Muscle of leg (tissue), 11 donors: ENCODE results near the gene TRPM3. TPM values are rescaled to one million over a fixed set of nuclear protein-coding genes. Genes with fewer than 3 reads are reported as not detected.

Source experiments
- DNase-seq: peaks from one replicate; pipeline ENCODE4 v3.0.0; 2013
- H3K27ac ChIP-seq: one replicate; pipeline ENCODE4 v1.5.1; 2013; ENCODE audit warnings: mild to moderate bottlenecking, low read length, control low read depth
- H3K27me3 ChIP-seq: one replicate; pipeline ENCODE4 v1.6.1; 2013; ENCODE audit warnings: low read length; ENCODE audit not compliant: control insufficient read depth, insufficient read depth
- H3K36me3 ChIP-seq: one replicate; pipeline ENCODE4 v1.6.1; 2013; ENCODE audit warnings: low read length; ENCODE audit not compliant: control insufficient read depth, insufficient read depth
- H3K4me1 ChIP-seq: one replicate; pipeline ENCODE4 v1.6.1; 2013; ENCODE audit warnings: low read length; ENCODE audit not compliant: control insufficient read depth, insufficient read depth
- H3K4me3 ChIP-seq: one replicate; pipeline ENCODE4 v1.5.1; 2013; ENCODE audit warnings: low read length, control low read depth
- H3K9me3 ChIP-seq: replicated peaks from 2 replicates; pipeline ENCODE4 v1.6.1; 2013; ENCODE audit warnings: low read depth, low read length; ENCODE audit not compliant: control insufficient read depth
- WGBS: methylation state at CpG from one replicate; pipeline ENCODE4 v1.1.5; 2013; ENCODE audit warnings: missing lambda C conversion rate; ENCODE audit not compliant: insufficient coverage; 5-methylcytosine and 5-hydroxymethylcytosine counted together
- polyA plus RNA-seq, 8 donors: library from polyadenylated mRNA; unstranded; fragments of 120-200 nt; gene quantifications; one replicate each; pipeline versions ENCODE4 v1.2.1 to v1.2.3, GENCODE V29; 2013; ENCODE audit warnings: inconsistent platforms in 1 of 8, low replicate concordance in 1 of 8; ENCODE audit not compliant: insufficient read length in 8 of 8, insufficient read depth in 1 of 8
- total RNA-seq: library from RNA; stranded (reverse); fragments of 120-200 nt; gene quantifications from one replicate; pipeline ENCODE4 v1.2.4, GENCODE V29; 2013

Gene TRPM3
- total and polyA plus RNA-seq, 9 donors: 0.14 to 0.66 (median 0.31) TPM

DNA sequence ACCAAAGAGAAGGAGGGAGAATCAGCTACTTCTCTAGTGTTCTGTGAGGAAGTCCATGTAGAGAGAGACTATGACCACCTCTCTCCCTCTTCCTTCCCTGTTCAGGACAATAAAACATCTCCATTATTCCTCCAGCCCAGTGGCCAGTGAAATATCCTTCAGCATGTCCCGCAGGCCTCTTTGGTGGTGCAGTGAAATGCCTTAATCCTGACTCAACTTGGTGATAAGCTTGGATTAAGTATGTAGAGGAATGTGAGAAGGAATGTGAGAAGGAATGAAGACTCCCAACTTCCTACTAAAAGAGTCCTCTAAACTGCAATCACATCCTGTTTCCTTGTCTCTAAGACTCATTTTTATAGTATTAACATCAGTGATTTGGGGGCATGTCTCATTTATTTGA is 167.3 kb downstream of the TRPM3 start:
- Histone ChIP-seq H3K27me3 (no peaks in the 10 kb centered on the region), H3K36me3 (no peaks in the 10 kb centered on the region), H3K4me1 (no peaks in the 10 kb centered on the region), H3K9me3 (no peaks in the 10 kb centered on the region), H3K4me3 (no peak overlapping the region), H3K27ac (no peak overlapping the region)
- DNase-seq: no peak
- no CpG with 5 or more reads among the region's 1 CpG for WGBS

- 96% methylated on average over 2 of the region's 4 CpGs for WGBS
Observed at GRCh38 chr9:70951749-70952727, 169.4 kb downstream of the TRPM3 start.

GRCh38 chr9:70950270-70950669 is 171.2 kb downstream of the TRPM3 start:
- no peaks in the 10 kb centered on the region for H3K4me1 ChIP-seq
- no CpG with 5 or more reads among the region's 2 CpGs for WGBS
- no peak overlapping the region for H3K27ac ChIP-seq
- H3K9me3 ChIP-seq: no peaks in the 10 kb centered on the region
- no peak for DNase-seq
- H3K36me3 ChIP-seq: no peaks in the 10 kb centered on the region
- no peaks in the 10 kb centered on the region for H3K27me3 ChIP-seq
- H3K4me3 ChIP-seq: no peak overlapping the region

More at GRCh38 chr9:70951749-70952727, 169.4 kb downstream of the TRPM3 start:
- no peaks in the 10 kb centered on the region for H3K27me3 ChIP-seq
- no peaks in the 10 kb centered on the region for H3K4me1 ChIP-seq
- H3K4me3 ChIP-seq: no peak overlapping the region
- no peak overlapping the region for H3K27ac ChIP-seq
- DNase-seq: no peak
- H3K36me3 ChIP-seq: no peaks in the 10 kb centered on the region
- no peaks in the 10 kb centered on the region for H3K9me3 ChIP-seq

DNA sequence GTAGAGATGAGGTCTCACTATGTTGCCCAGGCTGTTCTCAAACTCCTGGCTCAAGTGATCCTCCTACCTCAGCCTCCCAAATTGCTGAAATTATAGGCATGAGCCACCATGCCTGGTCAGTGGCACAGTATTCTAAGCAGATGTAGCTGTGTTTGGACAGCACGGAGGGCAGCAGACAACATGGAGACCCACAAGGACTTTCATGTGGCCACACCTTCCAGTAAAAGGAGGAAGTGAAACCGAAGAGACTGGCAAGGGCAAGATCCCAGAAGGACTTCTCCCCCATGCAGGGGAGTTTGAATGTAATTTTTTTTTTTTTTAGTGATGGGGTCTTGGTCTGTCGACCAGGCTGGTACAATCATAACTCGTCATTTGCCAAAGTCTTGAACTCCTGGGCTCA is 172.2 kb downstream of the TRPM3 start:
- Histone ChIP-seq H3K9me3 (no peaks in the 10 kb centered on the region), H3K4me3 (no peak overlapping the region), H3K27me3 (no peaks in the 10 kb centered on the region), H3K4me1 (no peaks in the 10 kb centered on the region), H3K27ac (no peak overlapping the region), H3K36me3 (no peaks in the 10 kb centered on the region)
- 50% methylated on average over 1 of the region's 4 CpGs for WGBS
- no peak for DNase-seq

DNA sequence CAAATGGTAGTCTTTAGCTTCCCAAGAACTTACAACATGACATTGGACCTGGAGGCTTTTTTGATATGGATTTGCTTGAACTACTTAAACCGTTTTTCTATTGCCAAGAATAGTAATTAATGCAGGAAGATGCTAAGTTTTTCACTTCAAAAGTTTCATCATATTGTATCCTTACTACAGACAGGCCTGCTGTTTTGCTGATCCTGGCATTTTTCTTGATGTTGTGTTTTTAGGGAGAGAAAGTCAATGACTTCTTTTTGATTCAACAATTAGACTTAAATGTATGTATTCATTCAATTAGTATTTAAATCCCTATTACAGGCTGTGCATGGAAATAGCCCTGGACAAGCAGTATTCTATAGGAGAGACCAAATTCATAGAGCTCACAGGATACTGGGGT is 172.7 kb downstream of the TRPM3 start:
- DNase-seq: no peak
- Histone ChIP-seq H3K4me3 (no peak overlapping the region), H3K27me3 (no peaks in the 10 kb centered on the region), H3K4me1 (no peaks in the 10 kb centered on the region), H3K27ac (no peak overlapping the region), H3K36me3 (no peaks in the 10 kb centered on the region), H3K9me3 (no peaks in the 10 kb centered on the region)
- WGBS: no CpG with 5 or more reads among the region's 1 CpG

DNA sequence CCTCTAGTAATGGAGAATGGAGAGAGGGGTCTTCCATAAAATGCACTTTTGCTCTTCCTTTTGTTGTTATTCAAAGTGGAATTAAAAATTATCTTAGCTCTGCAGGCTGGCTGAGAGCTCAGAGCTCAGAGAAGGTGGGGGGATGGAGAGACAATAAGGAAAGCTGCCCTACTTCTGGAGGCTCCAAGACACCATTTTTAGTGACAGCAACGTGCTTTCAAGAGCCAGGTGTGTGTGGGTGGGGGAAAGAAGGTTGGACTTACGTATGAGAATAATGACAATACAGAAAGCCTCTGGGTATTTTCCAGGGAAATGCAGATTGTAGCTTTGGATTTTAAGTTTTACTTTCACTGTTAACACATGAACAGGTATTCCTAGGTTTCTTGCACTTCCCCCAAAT is 173.9 kb downstream of the TRPM3 start:
- no peak for DNase-seq
- Histone ChIP-seq H3K4me3 (no peak overlapping the region), H3K27me3 (no peaks in the 10 kb centered on the region), H3K27ac (no peak overlapping the region), H3K36me3 (no peaks in the 10 kb centered on the region), H3K4me1 (no peaks in the 10 kb centered on the region), H3K9me3 (no peaks in the 10 kb centered on the region)
- WGBS: no CpG with 5 or more reads among the region's 2 CpGs

DNA sequence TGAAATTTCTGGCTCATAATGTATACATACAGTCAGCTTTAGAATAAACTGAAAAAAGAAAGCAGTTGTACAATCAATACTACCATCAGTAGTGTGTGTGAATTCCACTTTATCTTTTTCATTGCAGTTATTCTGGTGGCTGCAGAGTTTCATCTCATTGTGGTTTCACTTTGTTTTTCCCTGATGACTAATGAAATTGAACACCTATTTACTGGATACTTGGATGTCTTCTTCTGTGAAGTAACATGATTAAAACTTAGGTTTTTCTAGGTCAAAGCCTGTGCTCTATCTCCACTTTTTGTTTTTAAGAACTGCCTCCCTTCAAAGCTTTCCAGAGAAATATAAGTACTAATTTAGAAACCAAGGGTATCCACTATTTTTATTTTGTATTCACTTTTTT is 174.3 kb downstream of the TRPM3 start:
- Histone ChIP-seq H3K27ac (no peak overlapping the region), H3K27me3 (no peaks in the 10 kb centered on the region), H3K4me1 (no peaks in the 10 kb centered on the region), H3K4me3 (no peak overlapping the region), H3K36me3 (no peaks in the 10 kb centered on the region), H3K9me3 (no peaks in the 10 kb centered on the region)
- no peak for DNase-seq

DNA sequence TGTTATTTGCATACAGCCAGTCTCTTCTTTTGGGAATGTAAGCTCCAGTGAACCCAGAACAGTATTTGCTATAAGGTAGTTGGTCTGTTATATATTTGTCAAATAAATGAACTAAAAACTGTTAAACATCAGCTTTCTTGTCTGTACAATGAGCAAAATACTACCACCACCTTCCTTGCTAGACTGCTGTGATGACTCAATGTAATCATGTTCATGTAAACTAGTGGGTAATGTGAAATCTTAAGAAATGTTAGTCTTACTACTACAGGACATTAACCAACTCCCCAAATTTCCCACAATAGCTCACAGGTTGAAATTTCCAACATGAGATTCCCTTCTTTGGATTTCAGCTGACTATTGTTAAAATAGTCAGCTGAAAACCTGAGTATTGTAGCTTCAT is 176.1 kb downstream of the TRPM3 start:
- H3K27ac ChIP-seq: no peak overlapping the region
- H3K4me1 ChIP-seq: no peaks in the 10 kb centered on the region
- no peaks in the 10 kb centered on the region for H3K36me3 ChIP-seq
- no peaks in the 10 kb centered on the region for H3K9me3 ChIP-seq
- H3K4me3 ChIP-seq: no peak overlapping the region
- H3K27me3 ChIP-seq: no peaks in the 10 kb centered on the region
- no peak for DNase-seq

- no peaks in the 10 kb centered on the region for H3K27me3 ChIP-seq
- H3K27ac ChIP-seq: no peak overlapping the region
- DNase-seq: no peak
- no peaks in the 10 kb centered on the region for H3K36me3 ChIP-seq
- no peak overlapping the region for H3K4me3 ChIP-seq
- WGBS: 83% methylated on average over 2 of the region's 4 CpGs
- H3K4me1 ChIP-seq: no peaks in the 10 kb centered on the region
- H3K9me3 ChIP-seq: no peaks in the 10 kb centered on the region
Observed at GRCh38 chr9:70941191-70941590, 180.2 kb downstream of the TRPM3 start.

DNA sequence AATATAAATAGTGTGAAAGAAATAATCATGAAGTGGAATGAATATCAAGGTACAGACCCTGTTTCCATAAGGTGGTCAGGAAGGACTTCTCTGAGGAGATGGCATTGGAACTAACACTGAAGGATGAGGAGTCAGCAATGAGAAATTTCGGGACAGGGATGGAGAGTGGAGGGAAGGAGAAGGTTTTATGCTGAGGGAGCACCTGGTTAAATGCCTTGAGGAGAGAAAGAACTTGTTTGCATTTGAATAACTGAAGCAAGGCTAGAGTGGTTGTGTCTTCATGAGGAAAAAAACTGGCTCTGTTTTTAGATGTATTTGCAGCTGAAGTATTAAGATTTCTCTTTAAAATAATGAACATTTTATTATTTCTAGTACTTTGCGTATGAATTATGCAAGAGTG is 180.8 kb downstream of the TRPM3 start:
- Histone ChIP-seq H3K27ac (no peak overlapping the region), H3K4me3 (no peak overlapping the region), H3K27me3 (no peaks in the 10 kb centered on the region), H3K4me1 (no peaks in the 10 kb centered on the region), H3K9me3 (no peaks in the 10 kb centered on the region), H3K36me3 (no peaks in the 10 kb centered on the region)
- no peak for DNase-seq
- no CpG with 5 or more reads among the region's 2 CpGs for WGBS
